ENCODE results near the gene ENG.

The ENG gene

GRCh38 chr9:127812936-127813675, 41.4 kb downstream of the ENG start:
- no peak for DNase-seq

- DNase-seq = no peak
Observed at GRCh38 chr9:127812011-127812410, 42.4 kb downstream of the ENG start.

GRCh38 chr9:127810378-127811187, 43.9 kb downstream of the ENG start:
- DNase-seq = no peak

GRCh38 chr9:127809540-127810377, 44.7 kb downstream of the ENG start:
- DNase-seq = no peak

GRCh38 chr9:127809002-127809539, 45.4 kb downstream of the ENG start:
- DNase-seq = no peak

- DNase-seq = no peak
Observed at GRCh38 chr9:127808347-127809001, 46.0 kb downstream of the ENG start.

GRCh38 chr9:127806871-127807270, 47.6 kb downstream of the ENG start:
- no peak for DNase-seq

GRCh38 chr9:127805620-127806019, 48.8 kb downstream of the ENG start:
- DNase-seq = peak in 1 of 2 experiments; percentile 24

- DNase-seq = peak in 1 of 2 experiments; percentile 14
Observed at GRCh38 chr9:127803507-127804352, 50.7 kb downstream of the ENG start.

GRCh38 chr9:127802576-127803443, 51.6 kb downstream of the ENG start, which contains the start of gene FPGS:
FPGS (plus strand) TSS chr9:127802882; CDS start chr9:127802925, 43 bp downstream.
- DNase-seq = peak; percentile 65 to 88

GRCh38 chr9:127801955-127802575, 52.4 kb downstream of the ENG start:
- no peak for DNase-seq

- no peak for DNase-seq
Observed at GRCh38 chr9:127796852-127797370, 57.5 kb downstream of the ENG start.

- DNase-seq = no peak
Observed at GRCh38 chr9:127796225-127796813, 58.1 kb downstream of the ENG start.

GRCh38 chr9:127794001-127794791, 60.3 kb downstream of the ENG start:
- DNase-seq = no peak

GRCh38 chr9:127793093-127793708, 61.3 kb downstream of the ENG start:
- no peak for DNase-seq

- DNase-seq = no peak
Observed at GRCh38 chr9:127792417-127793031, 61.9 kb downstream of the ENG start.

- no peak for DNase-seq
Observed at GRCh38 chr9:127791085-127791484, 63.4 kb downstream of the ENG start.

Data from NCI-H526 (cell line).